ENCODE measurements around the gene UBE4A.

GRCh38 chr11:118434553-118435289, 75.3 kb downstream of the UBE4A start:
- TF ChIP-seq CTCF (IDR thresholded peaks at IDR 0.05) (no peak), POLR2A (IDR thresholded peaks at IDR 0.05) (no peak)

Data from adrenal gland (tissue), 5 donors.